Measurements from ENCODE around the gene NRG2. TPM values are rescaled to one million over a fixed set of nuclear protein-coding genes. Genes with fewer than 3 reads are reported as not detected.

NRG2 gene
- total and polyA plus RNA-seq, 2 experiments from 2014 or later: 0.37 to 1.3 TPM

GRCh38 chr5:139825690-139826089 is 217.4 kb downstream of the NRG2 start:
- no peaks in the 10 kb centered on the region for H3K9me3 Mint-ChIP-seq
- no peaks in the 10 kb centered on the region for H3K4me1 ChIP-seq (ENCODE audit: insufficient read depth)
- no peaks in the 10 kb centered on the region for H3K36me3 ChIP-seq (ENCODE audit: insufficient read depth)
- ATAC-seq: no peak
- H3K27ac Mint-ChIP-seq: no peak overlapping the region
- no peaks in the 10 kb centered on the region for H4K20me1 ChIP-seq (replicated peaks; ENCODE audit: insufficient read depth)
- H3K9me2 ChIP-seq (ENCODE audit: insufficient read depth): 0 out of 2 replicates have a peak, but pooled peaks cover 2% of the 10 kb centered on the region
- no peak overlapping the region for H3K27ac ChIP-seq (ENCODE audit: low read depth)
- no peak overlapping the region for H3K4me3 ChIP-seq
- H3K79me2 ChIP-seq (replicated peaks; ENCODE audit: insufficient read depth): no peaks in the 10 kb centered on the region
- H3K36me3 Mint-ChIP-seq (ENCODE audit: low read depth): no peaks in the 10 kb centered on the region
- no peaks in the 10 kb centered on the region for H3K27me3 ChIP-seq (ENCODE audit: insufficient read depth)
- no peak overlapping the region for H3K4me3 Mint-ChIP-seq
- peaks cover under 1% of the 10 kb centered on the region for H3K27me3 Mint-ChIP-seq (ENCODE audit: insufficient read depth, low read depth, poor library complexity)
- no peak overlapping the region for H3K4me2 ChIP-seq
- H2AFZ ChIP-seq: no peak overlapping the region
- no peaks in the 10 kb centered on the region for H3F3A ChIP-seq (replicated peaks; ENCODE audit: low read depth)
- peaks cover 3% of the 10 kb centered on the region; the same call in 1 of the 3 replicates for H3K4me1 Mint-ChIP-seq
- no peak for DNase-seq (ENCODE audit: low spot score)
- TF ChIP-seq REST (IDR thresholded peaks at IDR 0.05; ENCODE audit: unreplicated experiment): no peak
- no peak for TF ChIP-seq CREB1 (CRISPR knock-in tag; IDR thresholded peaks at IDR 0.05; ENCODE audit: low read depth)
- no peak for TF ChIP-seq POLR2AphosphoS5 (IDR thresholded peaks at IDR 0.05; ENCODE audit: low read depth)
- no peak for TF ChIP-seq EZH2 (IDR thresholded peaks at IDR 0.05; ENCODE audit: low read depth, unreplicated experiment)

- H3K27ac ChIP-seq (ENCODE audit: low read depth): no peak overlapping the region
- H3K9me2 ChIP-seq (ENCODE audit: insufficient read depth): 0 out of 2 replicates have a peak, but pooled peaks cover 2% of the 10 kb centered on the region
- no peaks in the 10 kb centered on the region for H3K27me3 ChIP-seq (ENCODE audit: insufficient read depth)
- ATAC-seq: no peak
- H3K79me2 ChIP-seq (replicated peaks; ENCODE audit: insufficient read depth): no peaks in the 10 kb centered on the region
- no peaks in the 10 kb centered on the region for H3F3A ChIP-seq (replicated peaks; ENCODE audit: low read depth)
- peaks cover 3% of the 10 kb centered on the region; the same call in 1 of the 3 replicates for H3K4me1 Mint-ChIP-seq
- no peak overlapping the region for H2AFZ ChIP-seq
- no peak overlapping the region for H3K4me3 ChIP-seq
- H3K4me3 Mint-ChIP-seq: no peak overlapping the region
- H3K36me3 ChIP-seq (ENCODE audit: insufficient read depth): no peaks in the 10 kb centered on the region
- H3K36me3 Mint-ChIP-seq (ENCODE audit: low read depth): no peaks in the 10 kb centered on the region
- H3K4me2 ChIP-seq: no peak overlapping the region
- no peak overlapping the region for H3K27ac Mint-ChIP-seq
- peaks cover 8% of the 10 kb centered on the region for H3K27me3 Mint-ChIP-seq (ENCODE audit: insufficient read depth, low read depth, poor library complexity)
- no peaks in the 10 kb centered on the region for H3K4me1 ChIP-seq (ENCODE audit: insufficient read depth)
- H3K9me3 Mint-ChIP-seq: peaks cover 2% of the 10 kb centered on the region; the same call in 2 of the 3 replicates
- H4K20me1 ChIP-seq (replicated peaks; ENCODE audit: insufficient read depth): no peaks in the 10 kb centered on the region
- DNase-seq (ENCODE audit: low spot score): no peak
- no peak for TF ChIP-seq ZNF331 (CRISPR knock-in tag; IDR thresholded peaks at IDR 0.05; ENCODE audit: low read depth)
- no peak for TF ChIP-seq REST (IDR thresholded peaks at IDR 0.05; ENCODE audit: unreplicated experiment)
- no peak for TF ChIP-seq JUNB (IDR thresholded peaks at IDR 0.05; ENCODE audit: unreplicated experiment)
- no peak for TF ChIP-seq POLR2AphosphoS5 (IDR thresholded peaks at IDR 0.05; ENCODE audit: low read depth)
- TF ChIP-seq CTCF (conservative IDR thresholded peaks at IDR 0.05; ENCODE audit: low read depth in 2 of 2): no peak
- TF ChIP-seq ETS1 (IDR thresholded peaks at IDR 0.05): no peak
- no peak for TF ChIP-seq STAT1 (IDR thresholded peaks at IDR 0.05; ENCODE audit: unreplicated experiment)
- TF ChIP-seq EZH2 (IDR thresholded peaks at IDR 0.05; ENCODE audit: low read depth, unreplicated experiment): no peak
These were observed 219.2 kb downstream of the NRG2 start for GRCh38 chr5:139823757-139824355.

Data from GM23338 (cell line).